Posterior vena cava (tissue), 2 donors: ENCODE measurements around the gene STXBP5. TPM values are rescaled to one million over a fixed set of nuclear protein-coding genes. Genes with fewer than 3 reads are reported as not detected.
A peak's percentile ranks its signal among the peaks of the same experiment; 100 is the strongest.

Experiments
- DNase-seq: peaks from one replicate; pipeline ENCODE4 v3.0.0-alpha.2; 2020; ENCODE audit warnings: low spot score
- intact Hi-C, 2 donors: fragments of 100-400 bp; cut with DNase I; formaldehyde crosslinking; loops; one replicate each; pipeline versions ENCODE4 v1.14.1 to v1.14.2; 2022 to 2023
- long read RNA-seq, 2 donors: library from polyadenylated mRNA; unstranded; transcript quantifications; one replicate each; pipeline ENCODE4 v2.0.0, GENCODE V29; 2020 to 2021
- total RNA-seq, 2 donors: library from RNA; stranded (reverse); fragmentation: NEBNext Ultra II Directional; extraction: Animal tissue kit (Norgen Biotek cat#: 25700); gene quantifications; one replicate each; pipeline ENCODE4 v1.2.1, GENCODE V29; 2021
- donor health status: DM: yes; HTN: yes; CAD: no.
- donor health status: DM: yes; HTN: yes; CAD: no.

STXBP5 gene
- total RNA-seq: 10 to 100 TPM; 21.6 to 30.0 TPM
- long read RNA-seq, donor 1, partial matches to known transcripts: 3 of 10 reads
- long read RNA-seq, donor 1, other reads (novel, unspliced or antisense): 7 of 10 reads
- long read RNA-seq, donor 2, partial matches to known transcripts: 0 of 1 reads
- long read RNA-seq, donor 2, other reads (novel, unspliced or antisense): 1 of 1 reads

GRCh38 chr6:147204060-147204785 is at the start of gene STXBP5:
Gene STXBP5 (plus strand): TSS chr6:147204417. CDS start chr6:147204533, 116 bp downstream.
- DNase-seq: peak; percentile 83
- intact Hi-C loops: loop anchor here in 1 of 2 donors (5.0 kb wide), 1 partner anchor 592 kb away; no protein-coding TSS in a partner anchor

DNA sequence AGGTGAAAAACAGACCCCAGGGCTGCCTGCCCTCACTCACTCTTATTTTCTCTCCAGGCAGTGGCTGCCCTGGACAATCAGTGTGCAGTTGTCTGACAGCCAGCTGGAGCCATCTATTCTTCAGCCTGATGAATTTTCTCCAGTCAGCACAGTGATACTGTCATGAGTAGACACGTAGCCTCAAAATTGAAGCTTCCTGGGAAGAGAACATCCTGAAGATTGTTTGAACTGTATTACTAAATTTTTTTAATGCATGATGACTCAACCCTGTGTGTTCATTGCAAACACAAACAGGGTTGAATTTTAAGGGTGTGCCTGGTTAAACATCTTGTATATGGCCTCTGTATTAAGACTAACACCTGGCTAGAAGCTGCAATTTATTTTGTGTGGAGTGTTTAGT is 49.8 kb upstream of the STXBP5 start:
- DNase-seq: no peak
- intact Hi-C loops: no loop called here

DNA sequence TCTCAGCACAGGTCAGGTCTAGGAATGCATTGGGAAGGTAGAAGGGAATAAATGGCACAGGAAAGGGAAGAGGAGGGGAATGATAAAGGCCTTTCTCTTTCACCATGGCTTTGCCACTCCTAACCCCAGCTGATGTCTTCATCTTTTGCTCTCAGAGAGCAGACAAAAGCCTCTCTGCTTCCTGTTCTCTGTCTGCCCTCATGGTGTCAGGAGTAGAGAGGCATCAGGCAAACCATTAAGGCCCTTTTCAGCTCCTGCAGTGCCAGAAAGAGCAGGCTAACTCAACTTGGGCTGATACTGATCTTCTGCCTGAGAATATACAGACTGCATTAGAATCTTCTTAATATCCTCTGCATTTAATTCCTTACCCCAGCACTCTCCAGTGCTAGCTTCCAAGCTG is 48.0 kb upstream of the STXBP5 start:
- no peak for DNase-seq
- intact Hi-C loops: no loop called here

DNA sequence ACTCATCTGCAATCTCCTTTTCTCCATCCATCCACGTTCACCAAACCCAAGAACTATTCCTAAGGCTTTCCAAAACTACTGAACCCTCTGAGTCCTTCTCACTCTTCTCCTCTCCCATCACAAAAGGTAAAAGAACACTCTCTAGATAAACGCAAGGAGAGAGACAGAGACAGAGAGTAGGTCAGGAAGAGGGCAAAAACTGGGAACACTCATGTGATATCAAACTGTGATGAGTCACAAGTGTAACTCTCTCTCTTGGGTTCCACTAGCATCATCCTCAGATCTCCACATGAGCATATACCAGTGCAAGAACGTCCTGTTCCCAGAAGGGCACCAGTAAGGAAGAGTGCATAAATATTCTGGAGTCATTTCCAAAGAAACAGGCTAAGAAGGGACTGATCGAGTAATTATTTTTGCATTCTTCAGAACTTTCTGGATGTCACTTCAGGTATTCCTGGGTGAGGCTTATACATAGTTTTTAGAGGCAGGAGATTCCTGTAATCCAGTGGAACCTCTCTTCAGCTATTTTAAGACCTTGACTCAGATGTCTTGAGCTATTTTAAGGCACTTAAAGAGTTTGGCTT is 47.3 kb upstream of the STXBP5 start:
- intact Hi-C loops: no loop called here
- no peak for DNase-seq

- no peak for DNase-seq
- intact Hi-C loops: no loop called here
Measured at GRCh38 chr6:147157930-147158329, 46.3 kb upstream of the STXBP5 start.

DNA sequence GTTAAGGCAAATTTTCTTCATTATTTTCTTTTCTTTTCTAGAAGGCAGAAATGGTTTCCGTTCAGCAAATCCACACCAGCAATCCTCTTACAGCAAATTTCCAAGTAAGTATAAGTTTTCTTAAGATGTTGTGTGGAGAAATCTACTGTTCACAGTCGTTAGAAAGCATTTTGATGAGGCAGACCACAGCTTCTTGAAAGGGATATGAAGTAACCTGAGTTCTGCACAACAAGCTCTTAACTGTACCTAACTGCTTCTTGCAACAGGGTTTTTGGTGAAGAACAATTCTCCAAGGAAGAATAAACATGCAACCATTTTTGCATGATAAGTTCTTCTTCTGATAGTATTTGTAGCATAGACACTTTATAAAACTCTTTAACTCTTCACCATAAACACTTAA is 45.3 kb upstream of the STXBP5 start:
- intact Hi-C loops: no loop called here
- no peak for DNase-seq

- DNase-seq: no peak
- intact Hi-C loops: no loop called here
Measured at GRCh38 chr6:147159536-147160374, 44.5 kb upstream of the STXBP5 start.

DNA sequence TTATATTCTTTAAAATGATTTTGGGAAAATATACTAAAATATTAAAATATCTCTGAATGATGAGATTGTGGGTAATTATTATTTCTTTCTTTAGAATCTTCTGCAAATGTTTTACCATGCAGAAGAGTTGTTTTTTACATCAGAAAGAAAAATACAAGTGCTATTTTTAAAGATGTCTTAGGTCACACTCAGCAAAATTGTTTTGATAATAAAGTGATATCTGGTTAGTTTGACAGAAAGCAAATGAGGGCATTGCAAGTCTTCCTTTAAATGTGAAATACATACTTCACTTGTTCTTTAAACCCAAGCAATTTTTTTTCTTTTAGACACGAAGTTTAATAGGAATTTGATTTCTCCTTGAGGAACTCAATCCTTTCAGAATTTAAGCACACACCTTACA is 43.6 kb upstream of the STXBP5 start:
- intact Hi-C loops: no loop called here
- no peak for DNase-seq

GRCh38 chr6:147161253-147161973 is 42.8 kb upstream of the STXBP5 start:
- no peak for DNase-seq
- intact Hi-C loops: no loop called here

DNA sequence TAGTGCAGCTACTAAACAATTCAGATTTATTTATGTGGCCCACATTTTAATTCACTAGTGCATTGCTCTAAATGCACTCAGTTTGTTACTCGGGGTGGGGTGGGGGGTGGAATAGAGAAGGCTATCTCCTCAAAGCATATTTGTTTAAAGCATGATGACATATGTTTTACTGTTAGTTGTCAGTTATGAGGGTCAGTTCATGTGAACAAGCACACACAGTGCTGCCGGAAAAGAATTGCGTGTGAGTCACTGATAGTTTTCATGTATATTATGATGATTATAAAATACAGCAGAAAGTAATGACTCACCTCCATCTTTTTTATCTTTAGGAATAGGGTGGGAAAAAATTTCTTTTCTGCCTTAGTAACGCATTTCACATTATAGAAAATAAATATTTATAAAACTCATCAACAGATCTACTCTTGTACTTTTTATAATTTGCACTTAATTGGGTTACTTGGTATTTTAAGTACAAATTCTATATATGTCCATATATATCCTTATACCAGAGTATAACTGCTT is 42.2 kb upstream of the STXBP5 start:
- no peak for DNase-seq
- intact Hi-C loops: no loop called here

GRCh38 chr6:147164761-147165160 is 39.5 kb upstream of the STXBP5 start:
- DNase-seq: no peak
- intact Hi-C loops: no loop called here

- intact Hi-C loops: no loop called here
- DNase-seq: no peak
Measured at GRCh38 chr6:147166360-147166944, 37.8 kb upstream of the STXBP5 start.

- intact Hi-C loops: no loop called here
- DNase-seq: no peak
Measured at GRCh38 chr6:147166992-147167391, 37.2 kb upstream of the STXBP5 start.

DNA sequence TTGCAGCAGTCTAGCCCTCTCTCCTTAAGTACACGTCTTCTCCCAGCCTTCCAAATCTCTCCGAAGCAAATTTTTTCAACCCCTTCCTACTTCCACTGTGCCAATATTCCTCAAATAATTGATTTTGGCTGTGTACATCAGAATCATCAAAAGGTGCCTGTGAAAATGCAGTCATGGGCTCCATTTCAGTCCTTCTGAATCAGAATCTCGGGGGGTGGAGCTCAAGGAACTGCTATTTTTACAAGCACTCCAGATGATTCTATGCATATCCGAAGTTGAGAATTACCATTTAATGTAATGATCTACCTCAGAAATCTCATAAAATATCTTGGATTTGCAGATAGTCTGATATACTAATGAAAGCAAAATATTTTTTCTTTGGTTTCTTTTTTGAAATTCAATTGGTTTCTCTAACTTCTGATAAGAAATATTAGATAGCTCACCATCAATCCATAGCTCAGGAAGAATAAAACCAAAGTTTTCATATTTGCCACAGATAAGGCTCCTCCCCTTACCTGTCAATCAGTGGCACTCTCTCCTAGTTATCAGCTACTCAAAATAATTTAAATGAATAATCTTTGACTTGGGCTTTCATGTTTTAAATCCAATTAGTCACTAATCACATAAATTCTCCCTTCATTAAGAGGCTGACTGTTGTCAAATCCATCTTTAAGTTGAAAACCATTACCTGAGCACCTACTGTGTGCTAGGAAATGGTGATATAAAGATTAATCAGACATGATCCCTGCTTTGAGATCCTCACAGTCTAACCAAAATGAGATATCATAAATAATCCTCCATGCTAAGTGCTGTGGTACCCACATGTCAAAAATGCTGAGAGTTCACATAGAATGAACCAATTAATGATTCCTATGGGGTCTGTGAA is 36.4 kb upstream of the STXBP5 start:
- intact Hi-C loops: no loop called here
- no peak for DNase-seq

DNA sequence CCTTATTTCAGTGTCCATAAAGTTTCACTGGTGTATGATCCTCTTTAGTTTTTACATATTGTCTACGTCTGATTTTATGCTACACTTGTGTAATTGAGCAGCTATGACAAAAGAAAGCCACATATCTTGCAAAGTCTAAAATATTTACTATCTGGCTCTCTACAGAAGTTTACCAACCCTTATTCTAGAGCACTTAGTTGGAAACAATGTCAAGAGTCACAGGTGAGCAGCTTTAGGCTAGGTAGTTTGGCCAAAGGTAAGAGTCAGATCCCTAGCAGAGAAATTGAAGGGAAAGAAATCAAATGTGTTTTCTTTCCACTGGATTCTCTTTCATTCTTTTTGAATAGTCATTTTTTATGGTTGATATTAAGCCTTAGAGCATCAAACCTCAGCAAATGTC is 34.7 kb upstream of the STXBP5 start:
- DNase-seq: no peak
- intact Hi-C loops: no loop called here

DNA sequence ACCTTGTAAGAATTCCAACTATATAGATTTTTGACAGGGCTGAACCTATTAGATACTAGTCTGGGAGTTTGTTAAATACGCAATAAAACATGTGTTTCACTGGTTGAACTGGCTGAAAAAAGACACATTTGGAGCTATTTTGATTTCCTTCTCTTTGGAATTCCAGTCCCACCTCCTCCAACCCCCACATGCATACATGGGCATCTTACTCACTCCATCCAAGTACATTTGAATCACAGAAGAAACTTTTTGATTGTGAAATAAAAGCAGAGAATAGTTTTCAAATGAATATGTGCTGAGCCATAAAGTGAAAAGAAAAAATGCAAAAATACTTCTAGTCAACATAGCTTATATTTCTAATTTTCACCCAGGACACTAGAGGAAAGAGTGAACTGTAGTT is 33.9 kb upstream of the STXBP5 start:
- intact Hi-C loops: no loop called here
- DNase-seq: no peak

GRCh38 chr6:147173140-147173539 is 31.1 kb upstream of the STXBP5 start:
- no peak for DNase-seq
- intact Hi-C loops: no loop called here
